MM.1S (cell line): Measurements from ENCODE around the gene DDX5.

ENCODE experiments used
- DNase-seq: peaks from one replicate; pipeline ENCODE4 v3.0.0-alpha.2; 2015
- H2AFZ ChIP-seq: fragments of 300-600 bp; sonication (generic); 2 replicates; pipeline ENCODE4 v1.6.0; 2016; ENCODE audit warnings: antibody characterized with exemption, low read length
- H3F3A ChIP-seq: fragments of 300-600 bp; sonication (generic); 2 replicates; pipeline ENCODE4 v1.6.1; 2016; ENCODE audit warnings: mild to moderate bottlenecking, antibody characterized with exemption, low read length, moderate library complexity, mixed read lengths; ENCODE audit not compliant: insufficient read depth
- H3K27ac ChIP-seq: fragments of 300-600 bp; sonication (generic); 2 replicates; pipeline ENCODE4 v1.5.1; 2016; ENCODE audit warnings: mild to moderate bottlenecking, low read length
- H3K27me3 ChIP-seq: fragments of 300-600 bp; sonication (generic); replicated peaks from 2 replicates; pipeline ENCODE4 v1.6.0; 2016; ENCODE audit warnings: low read length; ENCODE audit not compliant: insufficient read depth
- H3K36me3 ChIP-seq: fragments of 300-600 bp; sonication (generic); replicated peaks from 2 replicates; pipeline ENCODE4 v1.6.1; 2016; ENCODE audit warnings: mild to moderate bottlenecking, low read length, mixed read lengths; ENCODE audit not compliant: insufficient read depth
- H3K4me1 ChIP-seq: fragments of 300-600 bp; sonication (generic); 2 replicates; pipeline ENCODE4 v1.6.1; 2016; ENCODE audit warnings: low read length, mixed read lengths
- H3K4me2 ChIP-seq: fragments of 300-600 bp; sonication (generic); 2 replicates; pipeline ENCODE4 v1.6.0; 2016; ENCODE audit warnings: low read depth, low read length
- H3K4me3 ChIP-seq: fragments of 300-600 bp; sonication (generic); 2 replicates; pipeline ENCODE4 v1.5.1; 2016; ENCODE audit warnings: low read length, mixed read lengths
- H3K79me2 ChIP-seq: fragments of 300-600 bp; sonication (generic); 2 replicates; pipeline ENCODE4 v1.6.1; 2016; ENCODE audit warnings: mixed run types, low read length, mixed read lengths
- H3K9ac ChIP-seq: fragments of 300-600 bp; sonication (generic); 2 replicates; pipeline ENCODE4 v1.6.1; 2016; ENCODE audit warnings: low read length, mixed read lengths
- H3K9me2 ChIP-seq: fragments of 300-600 bp; sonication (generic); replicated peaks from 2 replicates; pipeline ENCODE4 v1.6.1; 2016; ENCODE audit warnings: mild to moderate bottlenecking, low read length, mixed read lengths; ENCODE audit not compliant: insufficient read depth
- H3K9me3 ChIP-seq: fragments of 300-600 bp; sonication (generic); replicated peaks from 2 replicates; pipeline ENCODE4 v1.6.1; 2016; ENCODE audit warnings: mild to moderate bottlenecking, low read length, mixed read lengths; ENCODE audit not compliant: insufficient read depth
- H4K20me1 ChIP-seq: fragments of 300-600 bp; sonication (generic); 2 replicates; pipeline ENCODE4 v1.6.1; 2016; ENCODE audit warnings: mild to moderate bottlenecking, low read length, moderate library complexity, mixed read lengths; ENCODE audit not compliant: insufficient read depth
- CTCF ChIP-seq: fragments of 300-600 bp; sonication (generic); IDR thresholded peaks from 2 replicates; pipeline ENCODE4 v1.5.1; 2016; ENCODE audit warnings: antibody characterized with exemption, low read length, mixed read lengths
- EZH2 ChIP-seq: fragments of 300-600 bp; sonication (generic); optimal IDR thresholded peaks from 2 replicates; pipeline ENCODE3; 2017; ENCODE audit warnings: low read depth, mild to moderate bottlenecking, antibody characterized with exemption, low read length, mixed read lengths
- EZH2phosphoT487 ChIP-seq: fragments of 300-600 bp; sonication (generic); IDR thresholded peaks from 2 replicates; pipeline ENCODE4 v1.6.1; 2018; ENCODE audit warnings: antibody characterized with exemption, low read length

Gene DDX5

GRCh38 chr17:64494121-64494520 is 12.0 kb downstream of the DDX5 start:
- H3K9me2 ChIP-seq: no peaks in the 10 kb centered on the region
- H3K27ac ChIP-seq: no peak overlapping the region
- TF ChIP-seq EZH2phosphoT487: no peak
- TF ChIP-seq CTCF: no peak
- H3K9me3 ChIP-seq: no peaks in the 10 kb centered on the region
- no peak overlapping the region for H3K9ac ChIP-seq
- H3K4me1 ChIP-seq: peaks cover 15% of the 10 kb centered on the region; the same call in 1 of the 2 replicates
- no peak overlapping the region for H3K4me3 ChIP-seq
- H3F3A ChIP-seq: peaks cover 29% of the 10 kb centered on the region
- peaks cover 27% of the 10 kb centered on the region for H3K79me2 ChIP-seq
- H3K36me3 ChIP-seq: 0 out of 2 replicates have a peak, but pooled peaks cover 5% of the 10 kb centered on the region
- H3K4me2 ChIP-seq: no peak overlapping the region
- H3K27me3 ChIP-seq: no peaks in the 10 kb centered on the region
- no peak for DNase-seq
- H4K20me1 ChIP-seq: no peaks in the 10 kb centered on the region; the same call in 1 of the 2 replicates
- no peak overlapping the region for H2AFZ ChIP-seq

GRCh38 chr17:64492481-64493109 is 13.5 kb downstream of the DDX5 start:
- Histone ChIP-seq H3F3A (peaks cover 14% of the 10 kb centered on the region), H3K9me3 (no peaks in the 10 kb centered on the region), H2AFZ (no peak overlapping the region), H3K36me3 (0 out of 2 replicates have a peak, but pooled peaks cover 5% of the 10 kb centered on the region), H3K4me2 (no peak overlapping the region), H3K9me2 (no peaks in the 10 kb centered on the region), H3K27me3 (no peaks in the 10 kb centered on the region), H3K27ac (no peak overlapping the region), H3K4me3 (no peak overlapping the region), H3K4me1 (peaks cover under 1% of the 10 kb centered on the region; the same call in 1 of the 2 replicates), H3K9ac (no peak overlapping the region), H4K20me1 (no peaks in the 10 kb centered on the region), H3K79me2 (peaks cover 27% of the 10 kb centered on the region)
- TF ChIP-seq CTCF (peak; percentile 55), EZH2phosphoT487 (no peak)
- DNase-seq: peak; percentile 49

GRCh38 chr17:64491994-64492393 is 14.1 kb downstream of the DDX5 start:
- H3F3A ChIP-seq: peaks cover 8% of the 10 kb centered on the region
- H3K9ac ChIP-seq: no peak overlapping the region
- no peak overlapping the region for H3K4me2 ChIP-seq
- 0 out of 2 replicates have a peak, but pooled peaks cover 5% of the 10 kb centered on the region for H3K36me3 ChIP-seq
- H2AFZ ChIP-seq: no peak overlapping the region
- TF ChIP-seq CTCF (no peak), EZH2phosphoT487 (no peak), EZH2 (no peak)
- no peak for DNase-seq
- H3K4me3 ChIP-seq: no peak overlapping the region
- H3K27ac ChIP-seq: no peak overlapping the region
- no peaks in the 10 kb centered on the region for H3K27me3 ChIP-seq
- no peaks in the 10 kb centered on the region for H3K4me1 ChIP-seq
- peaks cover 27% of the 10 kb centered on the region for H3K79me2 ChIP-seq
- no peaks in the 10 kb centered on the region for H3K9me2 ChIP-seq
- no peaks in the 10 kb centered on the region for H3K9me3 ChIP-seq
- H4K20me1 ChIP-seq: no peaks in the 10 kb centered on the region
